GM23338 (cell line): ENCODE measurements around the gene MYCN.
A peak's percentile ranks its signal among the peaks of the same experiment; 100 is the strongest.

Experiments
- EZH2 ChIP-seq: fragments of 200-600 bp; sonication (generic); IDR thresholded peaks from one replicate; pipeline ENCODE4 v1.8.0; 2017; ENCODE audit warnings: antibody characterized with exemption, mild to moderate bottlenecking, low read depth; ENCODE audit not compliant: unreplicated experiment
- POLR2AphosphoS5 ChIP-seq: IDR thresholded peaks from 2 replicates; pipeline ENCODE4 v1.6.1; 2016; ENCODE audit warnings: antibody characterized with exemption, low read depth

GRCh38 chr2:15948704-15948957 lies 8.3 kb downstream of the MYCN start:
- TF ChIP-seq EZH2 (no peak), POLR2AphosphoS5 (peak; percentile 10; the same call in 1 of the 2 replicates)
